K562 (cell line): ENCODE results near the gene KCNT1. TPM values are rescaled to one million over a fixed set of nuclear protein-coding genes. Genes with fewer than 3 reads are reported as not detected.

Experiments
- CBFB ChIP-seq: sonication (generic); formaldehyde crosslinking; IDR thresholded peaks from 2 replicates; pipeline ENCODE4 v1.4.0; 2020; ENCODE audit warnings: mild to moderate bottlenecking, missing genetic modification reagents
- CTBP1 ChIP-seq: fragments of 450-650 bp; IDR thresholded peaks from 2 replicates; pipeline ENCODE4 v1.6.1; 2016; ENCODE audit warnings: borderline replicate concordance
- CUX1 ChIP-seq: fragments of 200-800 bp; sonication (Bioruptor generic); IDR thresholded peaks from 2 replicates; pipeline ENCODE4 v1.6.1; 2016; ENCODE audit warnings: missing genetic modification characterization, missing compliant biosample characterization
- RNF219 ChIP-seq: fragments of 250-450 bp; sonication (Bioruptor Pico); IDR thresholded peaks from 2 replicates; pipeline ENCODE4 v1.5.0; 2022; ENCODE audit warnings: mild to moderate bottlenecking
- SPI1 ChIP-seq: IDR thresholded peaks from 2 replicates; pipeline ENCODE4 v1.6.1; 2011; ENCODE audit warnings: low read depth, low read length, control low read depth, borderline replicate concordance
- STAG1 ChIP-seq: sonication (generic); formaldehyde crosslinking; IDR thresholded peaks from 2 replicates; pipeline ENCODE4 v1.5.0; 2020; ENCODE audit warnings: missing genetic modification reagents, borderline replicate concordance
- TFAM ChIP-seq: fragments of 250-450 bp; sonication (Bioruptor Pico); conservative IDR thresholded peaks from 2 replicates; pipeline ENCODE4 v1.5.0; 2021; ENCODE audit warnings: mild to moderate bottlenecking, moderate library complexity
- ZBTB7A ChIP-seq: IDR thresholded peaks from 2 replicates; pipeline ENCODE4 v1.6.1; 2011; ENCODE audit warnings: low read depth, mild to moderate bottlenecking, low read length, moderate library complexity, borderline replicate concordance; ENCODE audit not compliant: control insufficient read depth
- ZNF197 ChIP-seq: fragments of 200-800 bp; sonication (Bioruptor generic); IDR thresholded peaks from 2 replicates; pipeline ENCODE4 v1.6.1; 2016; ENCODE audit warnings: low read depth, missing genetic modification characterization, missing compliant biosample characterization
- polyA plus RNA-seq, 8 experiments: library from polyadenylated mRNA; depleted of rRNA in 4 of 8; stranded (reverse) in 5 of 8; unstranded in 3 of 8; fragments of >200 nt; fragmentation: Nextera tagmentation in 2 of 8; fragmentation: Illumina TruSeq in 1 of 8; extraction: Ambion mirVana in 2 of 8; extraction: Trizol in 1 of 8; gene quantifications; 2 replicates each; pipeline versions ENCODE4 v1.2.1 to v1.2.3, GENCODE V29; 2011 to 2014; ENCODE audit warnings: inconsistent platforms in 1 of 8, missing spikeins in 1 of 8
- total RNA-seq, 7 experiments: library from RNA; depleted of rRNA in 6 of 7; stranded (reverse); fragments of >200 nt in 6 of 7; fragmentation: Illumina TruSeq in 2 of 7; extraction: Trizol in 2 of 7; gene quantifications; 2 replicates each; pipeline versions ENCODE4 v1.2.1 to v1.2.3, GENCODE V29; 2011 to 2021; ENCODE audit warnings: low replicate concordance in 1 of 7
- TF ChIP-seq, protein P1 (sequence below): fragments of 450-650 bp; formaldehyde crosslinking; conservative IDR thresholded peaks from 2 replicates; pipeline ENCODE4 v1.4.0; 2022; ENCODE audit warnings: mild to moderate bottlenecking, missing genetic modification characterization

KCNT1 gene
- total and polyA plus RNA-seq, 9 of the 15 experiments (the other 6 are each of a cell fraction or from before 2014, with no cell fraction given) = 0.05 TPM; not detected in 8

GRCh38 chr9:135797507-135798262 lies 95.7 kb downstream of the KCNT1 start (continued):
- TF ChIP-seq SPI1 (no peak), STAG1 (CRISPR knock-in tag) (peak; percentile 46; the same call in 1 of the 2 replicates), ZBTB7A (peak; percentile 49; the same call in 1 of the 2 replicates), CTBP1 (peak; percentile 57; the same call in 1 of the 2 replicates), CUX1 (CRISPR knock-in tag) (no peak), TFAM (CRISPR knock-in tag) (no peak), CBFB (CRISPR knock-in tag) (no peak), RNF219 (CRISPR knock-in tag) (no peak), ZNF197 (CRISPR knock-in tag) (no peak)
- TF ChIP-seq, protein P1, sequence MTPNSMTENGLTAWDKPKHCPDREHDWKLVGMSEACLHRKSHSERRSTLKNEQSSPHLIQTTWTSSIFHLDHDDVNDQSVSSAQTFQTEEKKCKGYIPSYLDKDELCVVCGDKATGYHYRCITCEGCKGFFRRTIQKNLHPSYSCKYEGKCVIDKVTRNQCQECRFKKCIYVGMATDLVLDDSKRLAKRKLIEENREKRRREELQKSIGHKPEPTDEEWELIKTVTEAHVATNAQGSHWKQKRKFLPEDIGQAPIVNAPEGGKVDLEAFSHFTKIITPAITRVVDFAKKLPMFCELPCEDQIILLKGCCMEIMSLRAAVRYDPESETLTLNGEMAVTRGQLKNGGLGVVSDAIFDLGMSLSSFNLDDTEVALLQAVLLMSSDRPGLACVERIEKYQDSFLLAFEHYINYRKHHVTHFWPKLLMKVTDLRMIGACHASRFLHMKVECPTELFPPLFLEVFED = no peak
- TF ChIP-seq, all 486 proteins: peak for 10
